Upper lobe of left lung (tissue), 6 donors: ENCODE results near the gene RTL10. TPM values are rescaled to one million over a fixed set of nuclear protein-coding genes. Genes with fewer than 3 reads are reported as not detected.

Experiments
- ATAC-seq, 2 donors: fragments of 200-7000 bp; cut with Tn5 transposase; one replicate each; pipeline ENCODE4 v1.9.1; 2022; ENCODE audit warnings: mild to moderate bottlenecking in 2 of 2, moderate library complexity in 2 of 2; ENCODE audit not compliant: low FRiP score in 2 of 2
- DNase-seq, 2 donors: peaks; one replicate each; pipeline ENCODE4 v3.0.0-alpha.2; 2019 to 2020
- H3K27ac ChIP-seq, 4 donors: fragments of 200-600 bp; sonication (generic); one replicate each; pipeline ENCODE4 v1.5.1; 2016 to 2019
- H3K27me3 ChIP-seq, 4 donors: fragments of 200-600 bp; sonication (generic); one replicate each; pipeline ENCODE4 v1.5.1; 2017 to 2019
- H3K36me3 ChIP-seq, 4 donors: fragments of 200-600 bp; sonication (generic); one replicate each; pipeline ENCODE4 v1.5.1; 2016 to 2019
- H3K4me1 ChIP-seq, 4 donors: fragments of 200-600 bp; sonication (generic); one replicate each; pipeline ENCODE4 v1.5.1; 2018 to 2019
- H3K4me3 ChIP-seq, 4 donors: fragments of 200-600 bp; sonication (generic); one replicate each; pipeline ENCODE4 v1.5.1; 2017 to 2019; ENCODE audit warnings: mild to moderate bottlenecking in 2 of 4, moderate library complexity in 1 of 4
- H3K9me3 ChIP-seq, 4 donors: fragments of 200-600 bp; sonication (generic); one replicate each; pipeline ENCODE4 v1.5.1; 2018 to 2019
- EP300 ChIP-seq, 4 donors: sonication (generic); formaldehyde crosslinking; IDR thresholded peaks; one replicate each; pipeline ENCODE4 v1.5.1; 2017; ENCODE audit warnings: antibody characterized with exemption in 4 of 4, control low read depth in 2 of 4
- POLR2A ChIP-seq, 4 donors: fragments of 450-650 bp; IDR thresholded peaks; one replicate each; pipeline ENCODE4 v1.5.1; 2016 to 2017; ENCODE audit warnings: antibody characterized with exemption in 4 of 4, mild to moderate bottlenecking in 2 of 4
- POLR2AphosphoS5 ChIP-seq, 2 donors: sonication (generic); formaldehyde crosslinking; IDR thresholded peaks; one replicate each; pipeline ENCODE4 v1.5.1; 2017; ENCODE audit warnings: antibody characterized with exemption in 2 of 2
- WGBS, 2 donors: methylation state at CpG; one replicate each; pipeline ENCODE4 v1.1.5; 2017 to 2018; 5-methylcytosine and 5-hydroxymethylcytosine counted together
- total RNA-seq, 6 donors: library from RNA; depleted of rRNA in 4 of 6; stranded (reverse); fragments of >200 nt in 4 of 6; gene quantifications; one replicate each; pipeline versions ENCODE4 v1.1.0 to v1.2.1, GENCODE V29; 2016 to 2021
- TF ChIP-seq, protein P1 (sequence below), 6 experiments: fragments of 450-650 bp in 4 of 6; fragments of 200-600 bp in 2 of 6; sonication (generic) in 2 of 6; IDR thresholded peaks; one replicate each; pipeline ENCODE4 v1.5.1; 2016 to 2019; ENCODE audit warnings: antibody characterized with exemption in 6 of 6
- donor health status: DM: no; HTN: no; CAD: no; lungs with moderate emphysema.
- donor health status: DM: no; HTN: yes; CAD: no; lungs with severe emphysema.

Gene RTL10
- total RNA-seq, 6 donors from 2014 or later = 16.4 to 27.4 (median 24.1) TPM

- DNase-seq = peak in 1 of 2 donors; percentile 62
- Histone ChIP-seq H3K4me3 (no peak overlapping the region), H3K27ac (no peak overlapping the region), H3K4me1 (peaks cover 29 to 54% (median 36%) of the 10 kb centered on the region in 4 donors), H3K27me3 (no peaks in the 10 kb centered on the region), H3K36me3 (peaks cover 0 to 10% (median 6%) of the 10 kb centered on the region in 4 donors), H3K9me3 (no peaks in the 10 kb centered on the region)
- no peak for ATAC-seq
- 74 to 80% methylated on average over 2 to 3 of the region's 4 CpGs for WGBS, 2 donors
- TF ChIP-seq, protein P1, sequence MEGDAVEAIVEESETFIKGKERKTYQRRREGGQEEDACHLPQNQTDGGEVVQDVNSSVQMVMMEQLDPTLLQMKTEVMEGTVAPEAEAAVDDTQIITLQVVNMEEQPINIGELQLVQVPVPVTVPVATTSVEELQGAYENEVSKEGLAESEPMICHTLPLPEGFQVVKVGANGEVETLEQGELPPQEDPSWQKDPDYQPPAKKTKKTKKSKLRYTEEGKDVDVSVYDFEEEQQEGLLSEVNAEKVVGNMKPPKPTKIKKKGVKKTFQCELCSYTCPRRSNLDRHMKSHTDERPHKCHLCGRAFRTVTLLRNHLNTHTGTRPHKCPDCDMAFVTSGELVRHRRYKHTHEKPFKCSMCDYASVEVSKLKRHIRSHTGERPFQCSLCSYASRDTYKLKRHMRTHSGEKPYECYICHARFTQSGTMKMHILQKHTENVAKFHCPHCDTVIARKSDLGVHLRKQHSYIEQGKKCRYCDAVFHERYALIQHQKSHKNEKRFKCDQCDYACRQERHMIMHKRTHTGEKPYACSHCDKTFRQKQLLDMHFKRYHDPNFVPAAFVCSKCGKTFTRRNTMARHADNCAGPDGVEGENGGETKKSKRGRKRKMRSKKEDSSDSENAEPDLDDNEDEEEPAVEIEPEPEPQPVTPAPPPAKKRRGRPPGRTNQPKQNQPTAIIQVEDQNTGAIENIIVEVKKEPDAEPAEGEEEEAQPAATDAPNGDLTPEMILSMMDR (IDR thresholded peaks at IDR 0.05) = no peak
- TF ChIP-seq POLR2A (IDR thresholded peaks at IDR 0.05) = no peak
Measured at GRCh38 chr22:19879643-19879991, 24.9 kb upstream of the RTL10 start.

GRCh38 chr22:19879246-19879570 is 24.5 kb upstream of the RTL10 start:
- TF ChIP-seq EP300 (IDR thresholded peaks at IDR 0.05) (no peak), POLR2AphosphoS5 (IDR thresholded peaks at IDR 0.05) (no peak), POLR2A (IDR thresholded peaks at IDR 0.05) (no peak)
- TF ChIP-seq, protein P1 (IDR thresholded peaks at IDR 0.05) = no peak
- Histone ChIP-seq H3K4me1 (peaks cover 32 to 58% (median 40%) of the 10 kb centered on the region in 4 donors), H3K4me3 (no peak overlapping the region), H3K27me3 (no peaks in the 10 kb centered on the region), H3K36me3 (peaks cover 0 to 10% (median 6%) of the 10 kb centered on the region in 4 donors), H3K27ac (no peak overlapping the region), H3K9me3 (no peaks in the 10 kb centered on the region)
- peak in 1 of 2 donors; percentile 69 for DNase-seq
- 94 to 99% methylated on average over 8 to 13 of the region's 13 CpGs for WGBS, 2 donors
- no peak for ATAC-seq

DNA sequence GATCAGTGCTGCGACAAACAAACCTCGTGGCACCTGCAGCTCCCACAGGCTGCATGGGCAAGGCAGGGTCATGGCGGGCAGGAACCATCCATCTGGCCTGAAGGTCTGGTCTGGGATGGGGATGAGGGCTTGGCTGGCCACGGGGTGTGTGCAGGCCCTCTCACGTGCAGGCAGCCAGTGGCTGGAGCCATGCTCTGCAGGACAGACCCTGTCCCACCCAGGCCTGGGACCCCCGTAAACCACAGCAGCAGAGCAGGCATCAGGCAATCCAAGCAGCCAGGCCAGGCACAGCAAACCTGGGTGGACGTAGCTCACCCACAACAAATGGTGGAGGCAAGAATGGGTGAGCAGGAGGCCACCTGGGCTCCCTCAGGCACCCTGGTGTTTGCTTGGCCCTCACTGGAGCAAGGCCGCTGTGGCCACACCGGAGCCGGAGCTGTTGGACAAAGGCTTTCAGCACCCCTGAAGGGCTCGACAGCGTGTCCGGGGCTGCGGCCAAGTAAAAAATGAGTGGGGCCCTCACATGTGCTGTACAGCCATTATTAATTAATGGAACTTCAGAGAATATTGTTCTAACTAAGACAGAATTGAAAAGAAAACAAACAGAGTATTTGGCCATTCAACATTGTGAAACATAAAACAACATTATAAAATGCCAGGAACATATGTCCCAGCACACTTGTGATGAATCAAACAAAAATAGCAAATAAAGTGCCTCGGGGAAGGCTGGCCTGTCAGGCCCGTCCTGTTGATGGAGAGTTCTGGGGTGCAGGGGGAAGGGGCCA is 24.0 kb upstream of the RTL10 start:
- H3K4me3 ChIP-seq = no peak overlapping the region
- no peaks in the 10 kb centered on the region for H3K9me3 ChIP-seq
- TF ChIP-seq EP300 (IDR thresholded peaks at IDR 0.05) = no peak
- TF ChIP-seq POLR2AphosphoS5 (IDR thresholded peaks at IDR 0.05) = no peak
- TF ChIP-seq, protein P1 (IDR thresholded peaks at IDR 0.05) = no peak
- TF ChIP-seq POLR2A (IDR thresholded peaks at IDR 0.05) = no peak
- ATAC-seq = no peak
- peaks cover 38 to 64% (median 44%) of the 10 kb centered on the region in 4 donors for H3K4me1 ChIP-seq
- H3K27me3 ChIP-seq = no peaks in the 10 kb centered on the region
- H3K27ac ChIP-seq = no peak overlapping the region
- peaks cover 0 to 10% (median 6%) of the 10 kb centered on the region in 4 donors for H3K36me3 ChIP-seq
- DNase-seq = peak in 1 of 2 donors; percentile 72
- WGBS, 2 donors = 93% methylated on average over 12 to 14 of the region's 16 CpGs

- H3K9me3 ChIP-seq = no peaks in the 10 kb centered on the region
- H3K27ac ChIP-seq = no peak overlapping the region
- TF ChIP-seq POLR2AphosphoS5 (IDR thresholded peaks at IDR 0.05) = no peak
- no peak for TF ChIP-seq POLR2A (IDR thresholded peaks at IDR 0.05)
- TF ChIP-seq, protein P1 (IDR thresholded peaks at IDR 0.05) = no peak
- TF ChIP-seq EP300 (IDR thresholded peaks at IDR 0.05) = no peak
- H3K27me3 ChIP-seq = no peaks in the 10 kb centered on the region
- no peak overlapping the region for H3K4me3 ChIP-seq
- H3K4me1 ChIP-seq = peaks cover 43 to 71% (median 44%) of the 10 kb centered on the region in 4 donors
- WGBS, 2 donors = 96 to 99% methylated on average over 11 to 20 of the region's 20 CpGs
- DNase-seq (peak; percentile 17 to 62), ATAC-seq (no peak)
- peaks cover 0 to 10% (median 3%) of the 10 kb centered on the region in 4 donors for H3K36me3 ChIP-seq
Measured at GRCh38 chr22:19877626-19878339, 23.1 kb upstream of the RTL10 start.
